GOT3 (cell line): ENCODE results near the gene DHRS11.
A peak's percentile ranks its signal among the peaks of the same experiment; 100 is the strongest.

Experiments
- DNase-seq: peaks from one replicate; lab custom pipeline; 2025; ENCODE audit warnings: mixed read lengths; lab: John Stamatoyannopoulos, UW

The DHRS11 gene, protein sequence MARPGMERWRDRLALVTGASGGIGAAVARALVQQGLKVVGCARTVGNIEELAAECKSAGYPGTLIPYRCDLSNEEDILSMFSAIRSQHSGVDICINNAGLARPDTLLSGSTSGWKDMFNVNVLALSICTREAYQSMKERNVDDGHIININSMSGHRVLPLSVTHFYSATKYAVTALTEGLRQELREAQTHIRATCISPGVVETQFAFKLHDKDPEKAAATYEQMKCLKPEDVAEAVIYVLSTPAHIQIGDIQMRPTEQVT

DNA sequence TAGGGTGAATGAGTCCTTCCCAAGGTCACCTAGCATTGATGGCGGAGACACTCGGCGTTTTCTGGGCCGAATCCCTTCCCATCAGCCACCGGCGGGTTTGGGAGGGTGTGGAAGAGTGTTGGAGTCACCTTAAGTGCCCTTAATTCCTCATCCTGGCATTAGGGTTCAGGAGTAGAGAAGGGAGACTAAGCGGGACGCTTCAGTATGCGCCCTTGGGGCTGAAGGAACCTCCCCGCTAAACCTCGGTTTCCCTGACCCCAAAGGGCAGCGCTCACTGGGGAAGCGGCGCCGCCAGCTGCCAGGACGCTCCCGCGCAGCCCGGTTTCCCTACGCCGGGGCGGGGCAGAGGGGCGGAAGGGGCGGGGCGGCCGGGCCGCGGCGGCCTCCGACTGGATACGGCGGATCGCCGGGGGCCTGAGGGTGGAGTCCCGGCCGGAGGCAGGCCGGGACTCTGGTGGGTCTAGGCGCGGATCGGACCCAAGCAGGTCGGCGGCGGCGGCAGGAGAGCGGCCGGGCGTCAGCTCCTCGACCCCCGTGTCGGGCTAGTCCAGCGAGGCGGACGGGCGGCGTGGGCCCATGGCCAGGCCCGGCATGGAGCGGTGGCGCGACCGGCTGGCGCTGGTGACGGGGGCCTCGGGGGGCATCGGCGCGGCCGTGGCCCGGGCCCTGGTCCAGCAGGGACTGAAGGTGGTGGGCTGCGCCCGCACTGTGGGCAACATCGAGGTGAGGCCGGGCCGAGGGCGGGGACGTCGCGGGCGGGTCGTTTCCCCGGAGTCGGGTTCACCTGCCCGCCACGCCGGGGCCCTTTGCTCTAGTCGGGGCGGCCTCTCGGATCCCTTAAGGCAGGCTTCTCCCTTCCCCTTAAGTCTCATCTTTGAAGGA is at the start of gene DHRS11:
TSS of gene DHRS11 (plus strand) at position 446 of the 882 bp plus-strand sequence. CDS start at position 577, 131 bp downstream.
- DNase-seq, result peak; percentile 31

DNA sequence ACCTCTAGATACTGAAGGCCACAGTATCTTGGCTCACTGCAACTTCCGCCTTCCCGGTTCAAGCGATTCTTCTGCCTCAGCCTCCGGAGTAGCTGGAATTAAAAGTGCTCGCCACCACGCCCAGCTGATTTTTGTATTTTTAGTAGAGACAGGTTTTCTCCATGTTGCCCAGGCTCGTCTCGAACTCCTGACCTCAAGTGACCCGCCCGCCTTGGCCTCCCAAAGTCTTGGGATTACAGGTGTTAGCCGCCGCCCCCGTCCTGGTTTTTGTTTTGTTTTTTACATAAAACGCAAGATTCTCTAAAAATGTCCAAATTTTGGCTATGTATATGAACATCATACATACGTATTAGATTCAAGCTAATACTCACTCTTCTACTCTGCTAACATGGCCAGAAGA is 48.9 kb upstream of the DHRS11 start:
- no peak for DNase-seq

DNA sequence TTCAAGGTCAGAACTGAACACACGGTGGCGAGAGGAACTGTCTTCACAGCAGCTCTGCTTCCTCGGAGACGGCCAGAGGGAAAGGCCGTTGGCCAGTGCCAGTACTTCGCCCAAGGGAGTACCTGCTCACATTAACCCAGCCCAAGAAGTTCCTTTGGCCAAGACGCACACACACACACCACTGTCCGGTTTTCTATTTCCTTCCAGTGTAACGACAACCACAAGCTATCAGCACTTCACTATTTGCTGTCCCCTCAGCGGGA is 47.7 kb upstream of the DHRS11 start:
- DNase-seq, result no peak

- peak; percentile 81 for DNase-seq
Measured at GRCh38 chr17:36544307-36545076, 47.2 kb upstream of the DHRS11 start, which contains the start of gene GGNBP2. TSS of gene GGNBP2 (plus strand) at chr17:36544919. CDS start at chr17:36545725, 806 bp downstream.

DNA sequence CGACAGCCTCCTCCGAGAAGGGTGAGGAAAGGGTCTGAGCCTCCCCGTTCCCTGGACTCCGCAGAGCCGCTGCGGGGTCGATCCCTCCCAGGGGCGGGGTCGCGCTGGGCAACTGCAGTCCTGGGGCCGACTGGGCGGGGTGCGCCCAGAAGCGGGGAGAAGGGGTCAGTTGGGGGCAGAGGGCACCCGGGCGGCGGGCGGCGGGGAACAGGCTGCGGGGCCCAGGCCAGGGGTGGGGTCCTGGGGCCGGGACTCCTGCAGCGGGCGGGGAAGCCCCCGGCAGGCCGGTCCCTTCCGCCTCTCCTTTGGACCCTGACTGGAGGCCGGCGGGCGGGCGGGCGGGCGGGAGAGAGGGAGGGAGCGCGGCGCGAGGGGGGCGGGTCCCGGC is 46.6 kb upstream of the DHRS11 start:
- no peak for DNase-seq

DNA sequence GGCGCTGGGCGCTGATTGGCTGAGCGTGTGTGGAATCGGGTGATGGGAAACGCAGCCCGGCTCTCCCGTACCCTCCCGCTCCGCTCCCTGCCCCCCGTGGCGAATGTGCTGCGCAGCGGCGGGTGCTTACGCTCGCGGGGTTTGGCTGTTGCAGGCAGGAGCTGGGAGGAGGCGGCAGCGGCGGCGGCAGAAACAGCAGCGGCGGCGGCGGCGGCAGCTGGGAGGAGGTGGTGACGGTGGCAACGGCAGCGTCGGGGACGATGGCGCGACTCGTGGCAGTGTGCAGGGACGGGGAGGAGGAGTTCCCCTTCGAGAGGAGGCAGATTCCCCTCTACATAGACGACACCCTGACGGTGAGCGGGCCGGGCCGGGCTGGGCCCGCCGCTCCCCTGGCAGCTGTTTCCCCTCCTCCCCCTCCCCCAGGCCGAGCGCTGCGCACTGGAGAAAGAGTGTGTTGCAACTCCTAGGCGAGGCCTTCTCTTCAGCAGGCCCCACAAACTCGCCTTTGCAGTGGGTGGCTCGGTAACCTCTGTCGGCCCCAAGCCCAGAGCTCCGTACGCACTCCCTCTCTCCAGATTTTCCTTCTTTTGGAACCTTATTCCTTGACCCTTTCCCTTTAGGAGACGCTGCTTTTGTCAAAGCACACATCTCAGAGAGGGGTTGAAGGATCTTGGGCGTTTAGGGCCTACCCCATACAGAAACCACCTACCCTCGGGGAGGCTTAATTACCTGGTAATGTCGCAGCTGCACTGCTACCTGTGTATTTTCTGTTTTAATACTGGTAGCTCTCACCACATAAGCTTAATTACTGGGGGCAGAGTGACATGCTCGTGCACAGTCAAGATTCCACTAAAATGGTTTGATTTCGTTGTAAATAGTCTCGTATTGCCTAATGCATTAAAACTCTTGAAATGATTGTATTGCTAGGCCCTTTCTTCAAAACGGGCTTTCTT is 45.9 kb upstream of the DHRS11 start:
- DNase-seq, result peak; percentile 90

DNA sequence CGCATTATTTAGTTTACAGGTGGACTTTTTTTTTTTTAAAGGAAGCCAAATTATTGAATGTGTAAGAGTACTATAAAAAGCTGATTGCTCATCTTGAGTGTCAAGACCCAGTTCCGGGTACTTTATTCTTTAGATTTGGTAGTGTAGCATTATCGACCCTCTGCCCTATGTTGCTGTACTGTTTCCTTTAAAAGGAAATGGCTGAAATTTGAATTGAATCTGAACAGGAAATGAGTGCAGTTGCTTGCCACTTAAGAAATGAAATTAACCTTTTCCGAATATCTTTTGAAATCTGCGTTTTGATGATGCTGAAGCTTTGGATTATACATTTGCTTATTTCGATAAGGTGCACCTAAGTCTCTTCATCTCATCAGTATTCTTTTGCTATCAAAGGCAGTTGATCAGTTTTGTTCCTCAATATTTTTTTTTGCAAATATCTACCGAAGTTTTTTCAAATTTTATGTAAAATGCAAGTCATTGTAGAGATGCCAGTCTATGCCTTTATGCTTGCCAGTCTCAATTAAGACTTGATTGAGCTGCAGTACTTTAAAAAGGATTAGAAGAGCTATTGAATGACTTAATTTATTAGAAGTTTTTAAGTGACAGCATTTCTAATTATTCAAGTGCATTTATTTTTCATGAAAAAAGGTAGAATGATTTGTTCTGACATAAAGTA is 45.1 kb upstream of the DHRS11 start:
- no peak for DNase-seq

GRCh38 chr17:36547776-36548175 is 43.9 kb upstream of the DHRS11 start:
- DNase-seq, result no peak

GRCh38 chr17:36550491-36551417 is 40.9 kb upstream of the DHRS11 start:
- no peak for DNase-seq

- DNase-seq, result no peak
Measured at GRCh38 chr17:36553459-36553858, 38.2 kb upstream of the DHRS11 start.

- DNase-seq, result no peak
Measured at GRCh38 chr17:36566081-36566480, 25.6 kb upstream of the DHRS11 start.

DNA sequence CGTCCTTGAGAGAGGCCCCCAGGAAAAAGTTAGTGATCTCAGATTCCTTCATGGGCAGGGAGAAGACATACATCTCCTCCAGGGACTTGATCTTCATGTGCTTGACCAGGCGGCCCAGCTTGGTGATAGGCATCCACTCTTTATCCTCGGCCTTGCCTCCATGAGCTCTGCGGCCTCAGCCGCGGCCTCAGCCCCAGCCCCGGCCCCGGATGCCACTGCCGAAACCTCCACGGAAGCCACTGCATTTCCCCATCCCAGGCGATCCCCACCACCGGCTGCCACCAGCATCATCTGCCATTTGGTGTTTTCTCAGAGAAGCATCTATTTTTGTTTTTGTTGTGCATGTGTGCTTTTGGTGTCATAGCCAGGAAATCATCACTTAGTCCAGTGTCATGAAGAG is 16.7 kb upstream of the DHRS11 start:
- no peak for DNase-seq

DNA sequence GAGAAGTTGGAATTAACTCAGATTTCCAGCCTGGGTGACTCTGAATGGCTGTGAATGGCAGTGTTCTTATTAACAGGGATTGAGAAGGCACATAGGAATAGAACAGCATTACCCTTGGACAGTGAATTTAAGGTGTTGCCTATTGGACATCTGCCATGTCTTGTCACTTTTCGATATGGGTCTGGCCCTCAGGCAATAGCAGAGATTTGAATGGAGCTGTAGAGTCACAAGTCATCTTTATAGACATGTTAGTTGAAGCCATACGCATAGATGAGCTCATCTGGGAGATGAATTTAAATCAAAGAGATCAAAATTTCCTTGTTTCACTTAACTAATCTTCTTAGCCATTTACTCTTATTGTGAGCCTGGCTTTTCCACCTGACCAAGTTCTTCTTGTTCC is 14.9 kb upstream of the DHRS11 start:
- DNase-seq, result no peak

DNA sequence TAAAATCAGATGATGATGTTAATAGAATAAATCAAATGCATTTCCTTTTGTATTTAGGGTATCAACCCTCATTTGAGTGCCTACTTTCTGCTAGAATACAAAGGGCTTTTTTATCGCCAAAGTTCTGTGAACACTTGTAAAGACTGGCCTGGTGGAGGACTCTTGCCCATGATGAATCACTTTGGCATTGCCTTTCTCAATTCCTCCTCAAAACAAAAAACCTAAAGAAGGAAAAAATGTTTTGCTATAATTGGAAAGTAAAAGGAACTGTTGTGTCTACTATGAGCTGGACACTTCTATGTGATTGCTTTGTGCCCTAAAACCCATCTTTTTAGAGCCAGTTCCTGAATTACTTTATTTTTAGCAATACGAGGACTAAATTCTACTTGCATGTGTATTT is 13.0 kb upstream of the DHRS11 start:
- no peak for DNase-seq

DNA sequence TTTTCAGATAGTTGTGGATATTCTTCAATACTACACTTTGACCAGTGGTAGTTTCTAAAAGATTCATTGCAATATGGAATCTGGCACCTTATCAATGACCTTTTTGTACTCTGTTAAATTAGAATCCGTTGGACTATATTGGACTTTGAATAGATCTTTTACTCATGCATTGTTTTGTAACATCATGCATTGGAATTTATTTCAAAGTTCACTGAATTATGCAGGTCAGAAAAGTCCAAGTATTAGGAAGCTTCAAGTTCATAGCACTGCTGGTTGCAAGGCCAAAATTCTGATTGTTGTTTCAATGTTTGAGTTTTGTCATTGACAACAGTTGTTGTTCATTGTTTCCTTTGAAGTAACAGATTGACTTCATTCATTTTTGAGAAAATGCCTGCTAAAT is 7.9 kb upstream of the DHRS11 start:
- DNase-seq, result no peak

GRCh38 chr17:36586138-36586537 is 5.5 kb upstream of the DHRS11 start:
- DNase-seq, result no peak

GRCh38 chr17:36590082-36590481 is 1.6 kb upstream of the DHRS11 start:
- no peak for DNase-seq

DNA sequence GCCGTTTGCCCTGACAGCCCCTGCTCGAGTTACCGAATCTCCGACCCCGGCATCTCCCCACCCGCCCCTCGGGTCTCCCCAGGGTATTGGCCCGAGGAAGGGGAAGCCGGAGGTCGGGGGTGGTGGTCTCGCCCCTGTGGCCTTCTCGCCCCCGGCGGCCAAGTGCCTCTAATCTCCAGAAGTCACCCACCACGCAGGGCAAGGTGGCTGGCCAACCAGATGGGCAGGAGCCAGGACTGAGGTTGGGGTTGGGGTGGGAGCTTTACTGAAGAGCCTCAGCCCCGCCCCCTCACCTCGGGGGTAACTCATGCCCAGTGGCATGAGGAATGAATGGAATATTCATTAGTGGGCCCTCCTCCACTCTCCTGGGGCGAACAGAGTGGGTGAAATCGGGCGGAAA is 637 bp downstream of the DHRS11 start:
- no peak for DNase-seq

DNA sequence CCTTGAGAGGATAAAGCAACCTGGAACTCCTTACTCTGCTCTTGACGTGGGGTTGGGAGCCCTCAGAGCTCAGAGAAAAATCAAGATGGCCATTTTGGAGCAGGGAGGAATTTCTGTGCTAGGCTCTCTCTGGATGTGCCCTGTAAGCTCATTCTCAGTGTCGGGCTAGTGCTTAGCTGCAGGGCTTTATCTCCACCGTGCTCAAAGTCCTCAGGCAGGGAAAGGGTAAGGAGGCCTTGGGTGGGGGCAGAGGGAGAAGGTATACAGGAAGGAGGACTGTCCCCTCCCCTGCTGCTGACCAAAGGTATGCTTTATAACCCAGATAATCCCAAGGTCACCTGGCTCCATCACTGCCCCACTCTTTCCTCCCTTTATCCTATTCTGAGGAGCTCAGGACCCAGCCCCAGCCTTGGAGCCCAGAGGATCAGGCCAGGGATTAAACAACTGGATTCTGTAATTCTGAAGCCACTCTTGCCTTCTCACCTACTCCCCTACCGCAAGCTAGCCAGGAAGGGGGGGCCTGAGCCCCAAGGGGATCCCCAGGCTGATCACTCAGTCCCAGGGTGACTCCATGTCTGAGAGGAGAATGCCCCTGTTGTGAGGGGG is 1.1 kb downstream of the DHRS11 start:
- DNase-seq, result no peak
